ENCODE results near the gene FAR1.

- TF ChIP-seq CTCF (IDR thresholded peaks at IDR 0.05; ENCODE audit: low read depth, low read length, poor library complexity, severe bottlenecking) (no peak), EZH2phosphoT487 (IDR thresholded peaks at IDR 0.05; ENCODE audit: borderline replicate concordance, low read length) (no peak)
Measured at GRCh38 chr11:13765886-13766285, 97.4 kb downstream of the FAR1 start.
